Bladder microvascular endothelial cell (primary cell): ENCODE measurements around the gene CC2D1A. TPM values are rescaled to one million over a fixed set of nuclear protein-coding genes. Genes with fewer than 3 reads are reported as not detected.

ENCODE experiments used
- total RNA-seq: library from RNA; depleted of rRNA; stranded (reverse); fragments of >200 nt; gene quantifications from 2 replicates; pipeline ENCODE4 v1.2.3, GENCODE V29; 2014

The CC2D1A gene
- 6.3 and 10.1 TPM in 2 replicates for total RNA-seq

GRCh38 chr19:13905634-13906520 lies at the start of gene CC2D1A, which contains the start of gene BRME1:
TSS of gene CC2D1A (plus strand) at chr19:13906201. CDS start at chr19:13906442, 241 bp downstream.
TSS of gene BRME1 (minus strand) at chr19:13906117. CDS start at chr19:13904892, 1,225 bp downstream.

DNA sequence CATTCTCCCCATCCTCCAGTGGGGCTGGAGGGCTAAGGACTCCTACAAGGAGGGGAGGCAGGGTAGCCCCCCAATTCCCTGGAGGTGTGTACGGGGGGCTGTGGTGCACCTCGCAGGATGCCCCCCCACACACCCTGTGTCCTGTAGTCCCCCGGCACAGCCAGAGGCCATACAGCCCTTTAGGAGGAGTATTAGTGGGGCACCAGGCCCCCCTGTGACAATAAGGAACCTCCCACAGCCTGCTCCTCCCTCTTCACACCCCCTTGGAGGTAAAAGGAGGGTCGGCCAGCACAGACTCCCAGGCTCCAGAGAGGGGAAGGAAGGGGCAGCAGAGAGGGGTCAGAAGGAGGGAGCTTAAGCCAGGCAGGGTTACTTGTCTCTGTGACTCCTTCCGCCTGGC lies 29.2 kb upstream of the CC2D1A start, which contains the start of gene NANOS3:
Gene NANOS3, plus strand, starts transcription at position 301 of the 400 bp plus-strand sequence. CDS start 115 bp downstream, outside the sequence.

GRCh38 chr19:13938301-13939064 lies 32.5 kb downstream of the CC2D1A start, which contains the start of gene PODNL1:
TSS of gene PODNL1 (minus strand) at chr19:13938417. CDS start at chr19:13938181, 236 bp downstream.

DNA sequence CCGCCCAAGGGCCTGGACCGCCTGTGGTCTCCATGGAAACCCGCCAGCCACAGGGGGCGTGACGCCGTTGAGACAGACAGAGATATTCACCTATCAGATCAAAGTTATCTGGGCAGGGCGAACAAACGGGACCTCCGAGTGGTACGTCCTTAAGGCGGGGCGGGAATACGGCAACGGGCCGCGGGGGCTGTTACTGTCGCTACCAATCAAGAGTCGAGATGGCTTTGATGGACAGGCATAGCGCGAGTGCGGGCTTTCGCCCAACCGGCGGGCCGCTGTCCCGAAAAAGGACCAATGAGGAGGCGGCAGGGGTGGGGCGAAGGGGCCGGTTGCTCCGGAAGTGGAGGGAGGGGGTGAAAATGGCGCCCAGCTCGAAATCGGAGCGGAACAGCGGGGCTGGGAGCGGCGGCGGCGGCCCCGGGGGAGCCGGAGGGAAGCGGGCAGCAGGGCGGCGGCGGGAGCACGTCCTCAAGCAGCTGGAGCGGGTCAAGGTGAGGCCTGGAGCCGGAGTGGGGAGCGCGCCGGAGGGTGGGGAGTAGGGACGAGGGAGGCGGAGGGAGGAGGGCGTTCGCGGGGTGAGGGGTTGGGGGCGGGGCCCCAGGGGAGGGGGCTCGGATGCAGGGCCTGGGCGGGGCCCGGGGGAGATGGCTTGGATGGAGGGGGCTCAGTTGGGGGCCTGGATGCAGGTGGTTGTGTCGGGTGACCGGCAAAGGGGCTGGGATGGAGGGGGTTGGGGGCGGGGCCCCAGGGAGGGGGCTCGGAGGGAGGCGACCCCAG lies 46.3 kb downstream of the CC2D1A start, which contains the start of gene DCAF15:
Gene DCAF15, plus strand, starts transcription at position 356 of the 777 bp plus-strand sequence. Its CDS starts 4 bp downstream, at position 360.

Other genes with a start within 250 kb of the CC2D1A start
- gene MRI1, start 141.7 kb upstream of the CC2D1A start, total RNA-seq, result 26.1 and 42.5 TPM in 2 replicates
- 39.2 and 39.9 TPM in 2 replicates for gene C19orf53, start 131.7 kb upstream of the CC2D1A start, total RNA-seq
- gene ZSWIM4, start 110.8 kb upstream of the CC2D1A start, total RNA-seq, result 8.7 and 32.0 TPM in 2 replicates
- gene NANOS3, start 29.1 kb upstream of the CC2D1A start, total RNA-seq, result 0.94 TPM in 1 of 2 replicates, not detected in the other
- gene BRME1, start 84 bp upstream of the CC2D1A start, total RNA-seq, result 0.63 and 0.97 TPM in 2 replicates
- gene PODNL1, start 32.2 kb downstream of the CC2D1A start, total RNA-seq, result 0.13 and 0.16 TPM in 2 replicates
- 11.3 and 15.8 TPM in 2 replicates for gene DCAF15, start 46.3 kb downstream of the CC2D1A start, total RNA-seq
- 1.6 and 6.4 TPM in 2 replicates for gene RFX1, start 100.1 kb downstream of the CC2D1A start, total RNA-seq
- gene RLN3, start 121.9 kb downstream of the CC2D1A start, total RNA-seq, result not detected in 2 replicates
- gene IL27RA, start 125.6 kb downstream of the CC2D1A start, total RNA-seq, result 4.2 and 7.8 TPM in 2 replicates
- gene PALM3, start 155.9 kb downstream of the CC2D1A start, total RNA-seq, result not detected in 2 replicates
- 0.16 and 0.19 TPM in 2 replicates for gene MISP3, start 166.6 kb downstream of the CC2D1A start, total RNA-seq
- not detected in 2 replicates for gene C19orf67, start 179.6 kb downstream of the CC2D1A start, total RNA-seq
- gene SAMD1, start 184.6 kb downstream of the CC2D1A start, total RNA-seq, result 13.8 and 20.6 TPM in 2 replicates
- gene PRKACA, start 211.6 kb downstream of the CC2D1A start, total RNA-seq, result 36.1 and 76.5 TPM in 2 replicates
- gene ASF1B, start 230.4 kb downstream of the CC2D1A start, total RNA-seq, result 12.7 and 18.3 TPM in 2 replicates